Tibial artery (tissue), 4 donors: ENCODE measurements around the gene RNF126.
"Not testable (repeated sequence)": the region's sequence is repeated elsewhere in the genome, so short reads cannot be mapped to it uniquely, and the experiment has no call there.

Experiments
- DNase-seq, 2 donors: peaks; one replicate each; pipeline ENCODE4 v3.0.0-alpha.2; 2019
- H3K27ac ChIP-seq, 2 donors: fragments of 200-600 bp; sonication (generic) in 1 of 2; 1 replicate in 1 of 2; 2 replicates in 1 of 2; pipeline ENCODE4 v1.5.1; 2018 to 2019; ENCODE audit warnings: mild to moderate bottlenecking in 1 of 2
- H3K27me3 ChIP-seq, 2 donors: fragments of 200-600 bp; sonication (generic) in 1 of 2; one replicate each; pipeline versions ENCODE4 v1.5.1 to v1.6.0; 2016 to 2019
- H3K36me3 ChIP-seq, 3 donors: fragments of 200-600 bp; sonication (generic) in 2 of 3; one replicate each; pipeline ENCODE4 v1.5.1; 2016 to 2019; ENCODE audit warnings: mild to moderate bottlenecking in 2 of 3
- H3K4me1 ChIP-seq, 4 donors: fragments of 200-600 bp; sonication (generic) in 2 of 4; 1 replicate in 3 of 4; 2 replicates in 1 of 4; pipeline ENCODE4 v1.5.1; 2016 to 2019
- H3K4me3 ChIP-seq, 2 donors: fragments of 200-600 bp; sonication (generic) in 1 of 2; 1 replicate in 1 of 2; 2 replicates in 1 of 2; pipeline ENCODE4 v1.5.1; 2018 to 2019; ENCODE audit warnings: mild to moderate bottlenecking in 2 of 2
- H3K9me3 ChIP-seq, 3 donors: fragments of 200-600 bp; sonication (generic) in 1 of 3; one replicate each; pipeline ENCODE4 v1.5.1; 2016 to 2019
- CTCF ChIP-seq, 2 experiments: fragments of 200-600 bp in 1 of 2; fragments of 450-650 bp in 1 of 2; IDR thresholded peaks; one replicate each; pipeline ENCODE4 v1.5.1; 2017 to 2019; ENCODE audit warnings: antibody characterized with exemption in 2 of 2, mild to moderate bottlenecking in 1 of 2, moderate library complexity in 1 of 2
- intact Hi-C: fragments of 100-400 bp; cut with DNase I; formaldehyde crosslinking; loops from one replicate; pipeline ENCODE4 v1.15.0; 2023; ENCODE audit warnings: low total_unique reads

RNF126 gene

GRCh38 chr19:628168-628567 is 34.8 kb downstream of the RNF126 start:
- H3K4me3 ChIP-seq: no peak overlapping the region
- intact Hi-C loops: no loop called here
- DNase-seq: no peak
- H3K27ac ChIP-seq: no peak overlapping the region
- peaks cover 31 to 75% (median 46%) of the 10 kb centered on the region in 3 donors for H3K36me3 ChIP-seq
- H3K9me3 ChIP-seq: no peaks in the 10 kb centered on the region
- peaks cover 0 to 17% (median 13%) of the 10 kb centered on the region in 4 donors for H3K4me1 ChIP-seq
- TF ChIP-seq CTCF (IDR thresholded peaks at IDR 0.05): no peak
- H3K27me3 ChIP-seq: no peaks in the 10 kb centered on the region

GRCh38 chr19:626566-626965 is 36.4 kb downstream of the RNF126 start:
- peaks cover 47 to 91% (median 62%) of the 10 kb centered on the region in 3 donors for H3K36me3 ChIP-seq
- H3K4me1 ChIP-seq, intact Hi-C loops, H3K27ac ChIP-seq, H3K27me3 ChIP-seq, DNase-seq, H3K9me3 ChIP-seq, H3K4me3 ChIP-seq: not testable (repeated sequence)

GRCh38 chr19:625257-625656 is 37.8 kb downstream of the RNF126 start:
- no peak for DNase-seq
- TF ChIP-seq CTCF (IDR thresholded peaks at IDR 0.05): no peak
- H3K4me1 ChIP-seq: no peaks in the 10 kb centered on the region
- H3K27ac ChIP-seq: no peak overlapping the region
- no peaks in the 10 kb centered on the region for H3K9me3 ChIP-seq
- intact Hi-C loops: no loop called here
- peaks cover 54 to 94% (median 69%) of the 10 kb centered on the region in 3 donors for H3K36me3 ChIP-seq
- H3K27me3 ChIP-seq: no peaks in the 10 kb centered on the region
- H3K4me3 ChIP-seq: no peak overlapping the region

- no peak for TF ChIP-seq CTCF (IDR thresholded peaks at IDR 0.05)
- no peaks in the 10 kb centered on the region for H3K27me3 ChIP-seq
- peaks cover 58 to 94% (median 69%) of the 10 kb centered on the region in 3 donors for H3K36me3 ChIP-seq
- H3K27ac ChIP-seq: no peak overlapping the region
- no peak overlapping the region for H3K4me3 ChIP-seq
- H3K4me1 ChIP-seq: no peaks in the 10 kb centered on the region
- no peaks in the 10 kb centered on the region for H3K9me3 ChIP-seq
- DNase-seq: no peak
- intact Hi-C loops: no loop called here
These were observed 38.4 kb downstream of the RNF126 start for GRCh38 chr19:624433-625109.

- H3K4me1 ChIP-seq: no peaks in the 10 kb centered on the region
- no peaks in the 10 kb centered on the region for H3K27me3 ChIP-seq
- H3K9me3 ChIP-seq: no peaks in the 10 kb centered on the region
- intact Hi-C loops: no loop called here
- H3K36me3 ChIP-seq: peaks cover 58 to 94% (median 69%) of the 10 kb centered on the region in 3 donors
- no peak overlapping the region for H3K27ac ChIP-seq
- no peak overlapping the region for H3K4me3 ChIP-seq
- no peak for TF ChIP-seq CTCF (IDR thresholded peaks at IDR 0.05)
- no peak for DNase-seq
These were observed 39.0 kb downstream of the RNF126 start for GRCh38 chr19:623974-624373.

- Histone ChIP-seq H3K4me3 (no peak overlapping the region), H3K27me3 (peaks cover 0 to 4% of the 10 kb centered on the region in 2 donors), H3K4me1 (no peaks in the 10 kb centered on the region), H3K27ac (no peak overlapping the region), H3K36me3 (peaks cover 58 to 94% (median 72%) of the 10 kb centered on the region in 3 donors), H3K9me3 (no peaks in the 10 kb centered on the region)
- intact Hi-C loops: no loop called here
- no peak for TF ChIP-seq CTCF (IDR thresholded peaks at IDR 0.05)
- DNase-seq: no peak
These were observed 39.7 kb downstream of the RNF126 start for GRCh38 chr19:623175-623916.
